ENCODE measurements around the gene TRIM8. TPM values are rescaled to one million over a fixed set of nuclear protein-coding genes. Genes with fewer than 3 reads are reported as not detected.

Gene TRIM8
- total and polyA plus RNA-seq, 9 of the 15 experiments (the other 6 are each of a cell fraction or from before 2014, with no cell fraction given): 1.7 to 26.0 (median 9.1) TPM

DNA sequence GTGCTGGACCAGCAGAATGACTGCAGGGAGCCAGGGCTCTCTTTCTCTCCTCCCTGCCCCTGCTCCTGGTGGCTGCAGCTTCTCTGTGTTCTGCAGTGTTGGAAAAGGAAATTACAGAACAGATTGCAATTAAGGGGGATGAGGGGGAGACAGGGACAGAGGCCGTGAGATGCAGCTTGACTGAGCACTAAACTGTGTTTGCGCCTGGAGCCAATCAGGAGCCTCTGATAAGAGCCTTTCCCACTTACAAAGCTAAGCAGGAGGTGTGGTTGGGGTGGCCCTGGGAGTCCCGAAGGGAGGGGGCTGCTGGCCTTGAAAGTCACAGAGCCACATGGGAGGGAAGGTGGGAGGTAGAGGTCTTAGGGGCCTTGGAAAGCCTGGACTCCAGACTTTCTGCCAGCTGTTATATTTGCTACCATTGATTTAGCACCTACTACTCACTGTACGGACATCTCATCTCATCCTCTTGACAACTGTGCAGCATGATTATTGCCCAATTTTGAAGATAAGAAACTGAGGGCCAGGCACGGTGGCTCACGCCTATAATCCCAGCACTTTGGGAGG is 26.7 kb downstream of the TRIM8 start (continued):
- TF ChIP-seq, protein P1, sequence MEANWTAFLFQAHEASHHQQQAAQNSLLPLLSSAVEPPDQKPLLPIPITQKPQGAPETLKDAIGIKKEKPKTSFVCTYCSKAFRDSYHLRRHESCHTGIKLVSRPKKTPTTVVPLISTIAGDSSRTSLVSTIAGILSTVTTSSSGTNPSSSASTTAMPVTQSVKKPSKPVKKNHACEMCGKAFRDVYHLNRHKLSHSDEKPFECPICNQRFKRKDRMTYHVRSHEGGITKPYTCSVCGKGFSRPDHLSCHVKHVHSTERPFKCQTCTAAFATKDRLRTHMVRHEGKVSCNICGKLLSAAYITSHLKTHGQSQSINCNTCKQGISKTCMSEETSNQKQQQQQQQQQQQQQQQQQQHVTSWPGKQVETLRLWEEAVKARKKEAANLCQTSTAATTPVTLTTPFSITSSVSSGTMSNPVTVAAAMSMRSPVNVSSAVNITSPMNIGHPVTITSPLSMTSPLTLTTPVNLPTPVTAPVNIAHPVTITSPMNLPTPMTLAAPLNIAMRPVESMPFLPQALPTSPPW (CRISPR knock-in tag; IDR thresholded peaks at IDR 0.05): peak; percentile 22; the same call in 1 of the 2 replicates
- TF ChIP-seq ARID1B (IDR thresholded peaks at IDR 0.05) (peak; percentile 51), ZNF197 (CRISPR knock-in tag; IDR thresholded peaks at IDR 0.05; ENCODE audit: low read depth) (no peak), ATF7 (IDR thresholded peaks at IDR 0.05) (0 out of 2 replicates have a peak, but pooled peaks have one; percentile 15), DPF2 (IDR thresholded peaks at IDR 0.05) (peak; percentile 46; the same call in 1 of the 2 replicates), CEBPB (tag; IDR thresholded peaks at IDR 0.05) (peak; percentile 91), NR2F6 (CRISPR knock-in tag; IDR thresholded peaks at IDR 0.05) (no peak), NFYB (IDR thresholded peaks at IDR 0.05; ENCODE audit: extremely low read depth, insufficient read length) (peak; percentile 49)

DNA sequence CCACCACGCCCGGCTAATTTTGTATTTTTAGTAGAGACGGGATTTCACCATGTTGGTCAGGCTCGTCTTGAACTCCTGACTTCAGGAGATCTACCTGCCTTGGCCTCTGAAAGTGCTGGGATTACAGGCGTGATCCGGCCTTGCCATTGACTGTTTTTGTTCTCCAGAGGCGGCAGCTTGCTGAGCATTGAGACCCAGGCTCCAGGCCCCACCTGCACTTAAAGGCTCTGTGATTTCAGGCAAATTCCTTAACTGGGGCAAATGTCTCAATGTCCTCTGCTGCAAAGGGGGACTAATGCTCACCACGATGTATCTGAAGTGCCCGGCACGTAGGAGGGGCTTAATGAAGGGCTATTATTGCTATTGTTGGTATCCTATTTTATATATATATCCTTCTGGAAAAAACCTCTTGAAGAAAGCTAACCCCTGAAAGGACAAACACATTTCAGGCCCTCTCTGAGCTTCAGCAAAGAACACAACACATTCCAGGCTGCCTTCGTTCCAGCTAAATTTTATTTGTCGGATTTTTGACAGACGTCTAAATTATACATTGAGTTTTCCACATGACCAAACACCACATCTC is 29.0 kb downstream of the TRIM8 start:
- no peak for DNase-seq (ENCODE audit: extremely low read depth in 1 of 4, low spot score in 3 of 4)
- ATAC-seq: no peak
- BruUV-seq (replicated peaks): no TSS peak
- Histone ChIP-seq H2AFZ (ENCODE audit: low read depth, low read length) (peak overlapping the region; percentile 76; the same call in 1 of the 2 replicates), H3K27me3 (ENCODE audit: control insufficient read depth in 2 of 2, insufficient read depth in 2 of 2, low read length in 2 of 2) (no peaks in the 10 kb centered on the region), H3K4me3 (no peak overlapping the region; the same call in 1 of the 2 replicates), H3K4me2 (ENCODE audit: insufficient read depth, low read length) (no peak overlapping the region), H3K79me2 (ENCODE audit: control insufficient read depth, insufficient read depth, low read length) (no peaks in the 10 kb centered on the region), H4K20me1 (replicated peaks; ENCODE audit: control insufficient read depth, insufficient read depth, low read length) (no peaks in the 10 kb centered on the region), H3K9me1 (ENCODE audit: control insufficient read depth, insufficient read depth, low read length) (no peaks in the 10 kb centered on the region), H3K9ac (ENCODE audit: insufficient read depth in 1 of 2, low read depth in 2 of 2, low read length in 2 of 2) (no peak overlapping the region), H3K27ac (ENCODE audit: extremely low read depth, low read depth, low read length) (no peak overlapping the region), H3K4me1 (replicated peaks in 1 of 2; ENCODE audit: control insufficient read depth in 2 of 2, insufficient read depth in 2 of 2, low read length in 2 of 2) (peaks cover 31 to 43% of the 10 kb centered on the region in 2 experiments), H3K9me3 (replicated peaks; ENCODE audit: control insufficient read depth, insufficient read depth, low read depth, low read length) (no peaks in the 10 kb centered on the region), H3K36me3 (ENCODE audit: control insufficient read depth, insufficient read depth, low read length) (no peaks in the 10 kb centered on the region)
- WGBS (ENCODE audit: insufficient coverage, low coverage, missing lambda C conversion rate): 73% methylated on average over 12 of the region's 13 CpGs
- FAIRE-seq: no peak
- in situ Hi-C loops (cut with MboI) (no loop called here), intact Hi-C loops (cut with micrococcal nuclease) (loop anchor here (5.0 kb wide), 1 partner anchor 39 kb away; the partner anchor contains the start of genes ARL3 and SFXN2)
- POLR2A ChIA-PET: interaction anchor here (0.6 to 2.0 kb wide), 4 partner anchors 10 to 42 kb away, joined by 4 to 5 read pairs (median 4); partner anchors contain the start of gene TRIM8
- CTCF ChIA-PET (ENCODE audit: low intra/inter-chr PET ratio): no interaction called here
- TF ChIP-seq CBFA2T2 (conservative IDR thresholded peaks at IDR 0.05) (no peak), GABPA (tag; conservative IDR thresholded peaks at IDR 0.05; ENCODE audit: low read depth) (no peak), TRIM28 (IDR thresholded peaks at IDR 0.05) (no peak), ZFP1 (CRISPR knock-in tag; IDR thresholded peaks at IDR 0.05) (no peak), ZNF551 (CRISPR knock-in tag; IDR thresholded peaks at IDR 0.05) (no peak), ZNF165 (CRISPR knock-in tag; IDR thresholded peaks at IDR 0.05; ENCODE audit: borderline replicate concordance) (no peak), PHF8 (IDR thresholded peaks at IDR 0.05; ENCODE audit: borderline replicate concordance, low read length) (no peak)
- TF ChIP-seq, protein P2, sequence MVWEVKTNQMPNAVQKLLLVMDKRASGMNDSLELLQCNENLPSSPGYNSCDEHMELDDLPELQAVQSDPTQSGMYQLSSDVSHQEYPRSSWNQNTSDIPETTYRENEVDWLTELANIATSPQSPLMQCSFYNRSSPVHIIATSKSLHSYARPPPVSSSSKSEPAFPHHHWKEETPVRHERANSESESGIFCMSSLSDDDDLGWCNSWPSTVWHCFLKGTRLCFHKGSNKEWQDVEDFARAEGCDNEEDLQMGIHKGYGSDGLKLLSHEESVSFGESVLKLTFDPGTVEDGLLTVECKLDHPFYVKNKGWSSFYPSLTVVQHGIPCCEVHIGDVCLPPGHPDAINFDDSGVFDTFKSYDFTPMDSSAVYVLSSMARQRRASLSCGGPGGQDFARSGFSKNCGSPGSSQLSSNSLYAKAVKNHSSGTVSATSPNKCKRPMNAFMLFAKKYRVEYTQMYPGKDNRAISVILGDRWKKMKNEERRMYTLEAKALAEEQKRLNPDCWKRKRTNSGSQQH (CRISPR knock-in tag; IDR thresholded peaks at IDR 0.05): no peak
- TF ChIP-seq, protein P3, sequence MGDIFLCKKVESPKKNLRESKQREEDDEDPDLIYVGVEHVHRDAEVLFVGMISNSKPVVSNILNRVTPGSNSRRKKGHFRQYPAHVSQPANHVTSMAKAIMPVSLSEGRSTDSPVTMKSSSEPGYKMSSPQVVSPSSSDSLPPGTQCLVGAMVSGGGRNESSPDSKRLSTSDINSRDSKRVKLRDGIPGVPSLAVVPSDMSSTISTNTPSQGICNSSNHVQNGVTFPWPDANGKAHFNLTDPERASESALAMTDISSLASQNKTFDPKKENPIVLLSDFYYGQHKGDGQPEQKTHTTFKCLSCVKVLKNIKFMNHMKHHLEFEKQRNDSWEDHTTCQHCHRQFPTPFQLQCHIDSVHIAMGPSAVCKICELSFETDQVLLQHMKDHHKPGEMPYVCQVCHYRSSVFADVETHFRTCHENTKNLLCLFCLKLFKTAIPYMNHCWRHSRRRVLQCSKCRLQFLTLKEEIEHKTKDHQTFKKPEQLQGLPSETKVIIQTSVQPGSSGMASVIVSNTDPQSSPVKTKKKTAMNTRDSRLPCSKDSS (IDR thresholded peaks at IDR 0.05; ENCODE audit: low read depth, partially characterized antibody): no peak
